Measurements from ENCODE around the gene KIF24.

GRCh38 chr9:34289159-34289558 lies 39.9 kb downstream of the KIF24 start:
- TF ChIP-seq CTCF (IDR thresholded peaks at IDR 0.05), result no peak
- TF ChIP-seq POLR2A (IDR thresholded peaks at IDR 0.05), result no peak
